ENCODE data around the gene NAGPA.

NAGPA gene

GRCh38 chr16:5035909-5036227 lies 2.1 kb upstream of the NAGPA start:
- intact Hi-C loops (cut with DNase I): no loop called here
- peak in 2 of 42 donors; percentile 1 to 13 for DNase-seq

GRCh38 chr16:5034167-5034523 lies 410 bp upstream of the NAGPA start:
- intact Hi-C loops (cut with DNase I): loop anchor here (5.0 kb wide), 1 partner anchor 38 kb away; the partner anchor contains the start of gene ALG1
- DNase-seq: peak in 2 of 42 donors; percentile 0 to 1

GRCh38 chr16:5032748-5033167 lies 977 bp downstream of the NAGPA start:
- peak in 5 of 42 donors; percentile 4 to 19 (median 14) for DNase-seq
- intact Hi-C loops (cut with DNase I): loop anchor here (5.0 kb wide), 1 partner anchor 40 kb away; the partner anchor contains the start of gene ALG1

- intact Hi-C loops (cut with DNase I): loop anchor here (5.0 kb wide), 1 partner anchor 41 kb away; the partner anchor contains the start of gene ALG1
- DNase-seq: peak in 7 of 42 donors; percentile 1 to 29 (median 8)
Observed at GRCh38 chr16:5031601-5032000, 2.1 kb downstream of the NAGPA start.

GRCh38 chr16:5030251-5030870 lies 3.4 kb downstream of the NAGPA start:
- peak in 5 of 42 donors; percentile 1 to 28 (median 5) for DNase-seq
- intact Hi-C loops (cut with DNase I): loop anchor here (5.0 kb wide), 1 partner anchor 42 kb away; the partner anchor contains the start of gene ALG1

- intact Hi-C loops (cut with DNase I): no loop called here
- peak; percentile 50 to 93 (median 80) for DNase-seq
Observed at GRCh38 chr16:5028950-5029475, 4.7 kb downstream of the NAGPA start.

- intact Hi-C loops (cut with DNase I): no loop called here
- DNase-seq: peak in 5 of 42 donors; percentile 5 to 38 (median 15)
Observed at GRCh38 chr16:5027575-5028235, 6.0 kb downstream of the NAGPA start.

GRCh38 chr16:5027086-5027485 lies 6.6 kb downstream of the NAGPA start:
- intact Hi-C loops (cut with DNase I): no loop called here
- DNase-seq: peak in 4 of 42 donors; percentile 6 to 32 (median 11)

GRCh38 chr16:5026664-5027063 lies 7.1 kb downstream of the NAGPA start:
- peak in 7 of 42 donors; percentile 16 to 58 (median 30) for DNase-seq
- intact Hi-C loops (cut with DNase I): no loop called here

GRCh38 chr16:5025171-5025632 lies 8.5 kb downstream of the NAGPA start:
- DNase-seq: peak; percentile 74 to 94 (median 84)
- intact Hi-C loops (cut with DNase I): no loop called here

GRCh38 chr16:5024632-5025031 lies 9.1 kb downstream of the NAGPA start:
- DNase-seq: peak in 1 of 42 donors; percentile 59
- intact Hi-C loops (cut with DNase I): loop anchor here (5.0 kb wide), 1 partner anchor 62 kb away; no protein-coding TSS in a partner anchor

- intact Hi-C loops (cut with DNase I): loop anchor here (5.0 kb wide), 1 partner anchor 60 kb away; no protein-coding TSS in a partner anchor
- no peak for DNase-seq
Observed at GRCh38 chr16:5022521-5022920, 11.2 kb downstream of the NAGPA start.

- peak; percentile 60 to 95 (median 83) for DNase-seq
- intact Hi-C loops (cut with DNase I): loop anchor here (5.0 kb wide), 1 partner anchor 58 kb away; no protein-coding TSS in a partner anchor
Observed at GRCh38 chr16:5020551-5020950, 13.2 kb downstream of the NAGPA start.

- DNase-seq: peak in 1 of 42 donors; percentile 61
- intact Hi-C loops (cut with DNase I): loop anchor here (5.0 kb wide), 1 partner anchor 57 kb away; no protein-coding TSS in a partner anchor
Observed at GRCh38 chr16:5019775-5020174, 14.0 kb downstream of the NAGPA start.

GRCh38 chr16:5018793-5019192 lies 14.9 kb downstream of the NAGPA start:
- DNase-seq: peak in 1 of 42 donors; percentile 36
- intact Hi-C loops (cut with DNase I): no loop called here

- intact Hi-C loops (cut with DNase I): no loop called here
- peak in 1 of 42 donors; percentile 19 for DNase-seq
Observed at GRCh38 chr16:5017678-5017969, 16.1 kb downstream of the NAGPA start.

- intact Hi-C loops (cut with DNase I): no loop called here
- peak in 2 of 42 donors; percentile 33 to 65 for DNase-seq
Observed at GRCh38 chr16:5016967-5017677, 16.6 kb downstream of the NAGPA start.

- DNase-seq: no peak
- intact Hi-C loops (cut with DNase I): no loop called here
Observed at GRCh38 chr16:5015887-5016286, 17.8 kb downstream of the NAGPA start.

GRCh38 chr16:5015351-5015750 lies 18.4 kb downstream of the NAGPA start:
- intact Hi-C loops (cut with DNase I): no loop called here
- DNase-seq: peak in 8 of 42 donors; percentile 33 to 69 (median 57)

Data from head of caudate nucleus (tissue), 42 donors.